NT2/D1 (cell line): Measurements from ENCODE around the gene RERE.
"Not testable (repeated sequence)": the region's sequence is repeated elsewhere in the genome, so short reads cannot be mapped to it uniquely, and the experiment has no call there.

Source experiments
- DNase-seq: peaks from one replicate; pipeline ENCODE4 v3.0.0-alpha.2; 2011; ENCODE audit warnings: low read depth, low spot score
- H3K27me3 ChIP-seq: 2 replicates; pipeline ENCODE4 v1.6.0; 2011; ENCODE audit warnings: mild to moderate bottlenecking; ENCODE audit not compliant: insufficient read length, insufficient read depth
- H3K36me3 ChIP-seq: 2 replicates; pipeline ENCODE4 v1.6.1; 2011; ENCODE audit warnings: mild to moderate bottlenecking, low read length, mixed read lengths; ENCODE audit not compliant: insufficient read depth, insufficient read length
- H3K4me1 ChIP-seq: 2 replicates; pipeline ENCODE4 v1.5.1; 2011; ENCODE audit not compliant: insufficient read depth, insufficient read length
- H3K4me3 ChIP-seq: 2 replicates; pipeline ENCODE4 v1.5.1; 2011; ENCODE audit warnings: low read depth; ENCODE audit not compliant: insufficient read length
- H3K9ac ChIP-seq: 2 replicates; pipeline ENCODE4 v1.6.0; 2011; ENCODE audit warnings: low read depth; ENCODE audit not compliant: insufficient read length
- H3K9me3 ChIP-seq: 2 replicates; pipeline ENCODE4 v1.5.1; 2011; ENCODE audit warnings: mild to moderate bottlenecking, low read length; ENCODE audit not compliant: insufficient read depth
- SUZ12 ChIP-seq: IDR thresholded peaks from 2 replicates; pipeline ENCODE4 v1.6.1; 2011; ENCODE audit not compliant: insufficient read length, insufficient read depth; ENCODE audit errors: extremely low read depth
- YY1 ChIP-seq: IDR thresholded peaks from 2 replicates; pipeline ENCODE4 v1.6.1; 2011; ENCODE audit not compliant: insufficient read length, insufficient read depth
- ZNF274 ChIP-seq: IDR thresholded peaks from 2 replicates; pipeline ENCODE4 v1.6.1; 2011; ENCODE audit warnings: mild to moderate bottlenecking, low read depth, low read length

The RERE gene

DNA sequence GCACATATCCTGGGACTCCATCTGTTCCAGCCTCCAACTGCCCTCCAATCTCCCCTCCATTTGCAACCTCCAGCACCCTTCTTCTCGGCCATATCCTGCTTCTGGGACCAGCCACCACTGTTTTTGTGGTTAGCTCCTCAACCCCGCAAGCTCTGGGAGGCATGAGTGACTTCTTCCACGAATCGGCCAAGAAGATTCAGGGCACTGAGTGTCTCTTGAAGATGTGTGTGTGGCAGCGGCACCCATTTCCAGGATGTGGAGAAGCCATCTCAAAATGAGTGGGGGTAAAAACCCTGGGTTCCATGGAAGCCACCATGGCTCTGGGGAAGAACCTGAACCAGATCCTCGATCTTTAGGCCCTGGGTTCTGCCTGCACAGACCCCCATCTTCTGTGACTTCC, 304.9 kb downstream of the RERE start:
- Histone ChIP-seq H3K9me3 (no peaks in the 10 kb centered on the region), H3K9ac (no peak overlapping the region), H3K4me1 (no peaks in the 10 kb centered on the region), H3K27me3 (no peaks in the 10 kb centered on the region), H3K4me3 (no peak overlapping the region), H3K36me3 (peaks cover 9% of the 10 kb centered on the region)
- no peak for DNase-seq
- no peak for TF ChIP-seq ZNF274
- no peak for TF ChIP-seq SUZ12
- no peak for TF ChIP-seq YY1

DNA sequence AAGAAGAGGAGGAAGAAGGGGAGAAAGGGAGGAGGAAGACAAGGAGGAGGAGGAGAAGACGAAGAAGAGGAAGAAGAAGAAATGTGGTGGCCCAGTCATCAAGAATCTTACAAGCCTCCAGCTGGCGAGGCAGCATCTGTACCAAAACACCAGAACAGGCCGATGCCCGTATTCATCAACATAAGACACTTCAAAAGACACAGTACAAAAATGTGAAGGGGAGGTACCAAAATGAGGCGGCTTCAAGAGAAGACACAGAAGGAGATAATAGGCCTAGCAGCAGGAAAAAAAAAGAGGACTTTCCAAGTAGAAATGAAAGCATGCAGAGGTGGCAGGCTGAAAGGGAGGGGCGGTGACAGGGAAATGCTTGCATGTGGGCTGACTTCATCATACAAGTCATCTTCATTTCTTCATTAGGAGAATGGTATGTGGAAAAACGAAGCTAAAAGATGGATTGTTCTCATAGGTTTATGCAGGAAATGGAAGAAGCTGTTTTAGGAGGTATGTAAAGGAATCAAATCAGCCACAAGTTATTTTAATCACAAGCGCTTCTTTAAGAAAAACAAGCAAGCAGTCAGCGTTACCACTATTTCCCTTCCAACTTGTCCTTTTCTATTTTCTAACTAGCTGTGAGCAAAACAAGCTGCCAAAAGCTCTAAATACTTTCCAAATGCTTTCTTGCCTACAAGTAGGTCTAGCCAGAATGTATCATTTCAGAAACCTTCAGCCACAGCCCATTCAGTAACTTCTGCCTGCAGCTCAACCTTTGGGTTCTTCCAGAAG, 307.2 kb downstream of the RERE start:
- TF ChIP-seq YY1 (no peak), ZNF274 (no peak), SUZ12 (no peak)
- no peak for DNase-seq

DNA sequence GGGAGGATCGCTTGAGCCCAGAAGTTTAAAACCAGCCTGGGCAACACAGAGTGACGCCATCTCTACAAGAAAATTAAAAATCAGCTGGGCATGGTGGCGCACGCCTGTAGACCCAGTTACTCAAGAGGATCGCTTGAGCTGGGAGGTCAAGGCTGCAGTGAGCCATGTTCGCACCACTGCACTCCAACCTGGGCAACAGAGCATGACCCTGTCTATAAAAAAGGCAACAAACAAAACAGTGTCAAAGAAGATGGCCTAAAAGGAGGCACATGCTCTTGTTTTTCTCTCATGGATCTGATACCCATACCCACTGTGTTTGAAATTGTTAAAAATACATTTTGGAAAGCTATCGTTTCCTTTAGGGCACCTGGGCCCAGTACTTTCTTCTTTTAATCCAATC, 307.9 kb downstream of the RERE start:
- no peaks in the 10 kb centered on the region for H3K9me3 ChIP-seq
- TF ChIP-seq YY1, result no peak
- TF ChIP-seq ZNF274, result no peak
- H3K36me3 ChIP-seq, result peaks cover 9% of the 10 kb centered on the region
- no peak overlapping the region for H3K4me3 ChIP-seq
- H3K27me3 ChIP-seq, result no peaks in the 10 kb centered on the region
- H3K9ac ChIP-seq, result no peak overlapping the region
- DNase-seq, result no peak
- no peaks in the 10 kb centered on the region for H3K4me1 ChIP-seq

More for the DNA sequence above, 307.2 kb downstream of the RERE start:
- Histone ChIP-seq H3K4me1 (no peaks in the 10 kb centered on the region), H3K9me3 (no peaks in the 10 kb centered on the region), H3K9ac (no peak overlapping the region), H3K36me3 (peaks cover 9% of the 10 kb centered on the region), H3K27me3 (no peaks in the 10 kb centered on the region), H3K4me3 (no peak overlapping the region)

GRCh38 chr1:8506995-8507615, 310.3 kb downstream of the RERE start:
- no peak overlapping the region for H3K9ac ChIP-seq
- DNase-seq, result no peak
- H3K4me1 ChIP-seq, result no peaks in the 10 kb centered on the region
- H3K4me3 ChIP-seq, result no peak overlapping the region
- no peaks in the 10 kb centered on the region for H3K9me3 ChIP-seq
- no peak for TF ChIP-seq ZNF274
- no peak for TF ChIP-seq SUZ12
- no peak for TF ChIP-seq YY1
- no peaks in the 10 kb centered on the region for H3K36me3 ChIP-seq
- no peaks in the 10 kb centered on the region for H3K27me3 ChIP-seq

- H3K9ac ChIP-seq, result no peak overlapping the region
- no peaks in the 10 kb centered on the region for H3K36me3 ChIP-seq
- TF ChIP-seq YY1 (no peak), SUZ12 (no peak), ZNF274 (no peak)
- no peaks in the 10 kb centered on the region for H3K27me3 ChIP-seq
- H3K9me3 ChIP-seq, result no peaks in the 10 kb centered on the region
- no peaks in the 10 kb centered on the region for H3K4me1 ChIP-seq
- no peak for DNase-seq
- H3K4me3 ChIP-seq, result no peak overlapping the region
These were observed 311.0 kb downstream of the RERE start for GRCh38 chr1:8506456-8506855.

DNA sequence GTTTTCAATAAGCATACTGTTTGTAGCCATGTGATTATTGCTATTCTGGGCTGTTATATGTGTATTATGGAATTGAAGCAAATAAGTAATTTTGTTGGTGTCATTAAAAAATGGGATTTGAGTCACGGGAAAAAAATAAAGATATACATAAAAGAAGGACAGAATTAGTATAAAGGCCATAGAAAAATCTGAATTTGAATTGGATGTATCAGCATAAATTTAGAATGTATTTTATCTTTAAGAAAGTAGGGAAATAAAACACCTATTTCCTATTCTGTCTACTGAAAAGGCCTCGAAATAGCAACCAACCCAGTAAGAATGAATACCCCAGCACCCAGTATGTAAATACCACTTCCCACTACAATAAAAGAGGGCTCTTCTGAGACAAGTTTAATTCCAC, 313.6 kb downstream of the RERE start:
- Histone ChIP-seq H3K27me3 (no peaks in the 10 kb centered on the region), H3K9me3 (peaks cover 4% of the 10 kb centered on the region; the same call in 1 of the 2 replicates), H3K4me1 (no peaks in the 10 kb centered on the region), H3K9ac (no peak overlapping the region), H3K36me3 (no peaks in the 10 kb centered on the region), H3K4me3 (no peak overlapping the region)
- TF ChIP-seq SUZ12, result no peak
- no peak for TF ChIP-seq ZNF274
- TF ChIP-seq YY1, result no peak
- DNase-seq, result no peak

DNA sequence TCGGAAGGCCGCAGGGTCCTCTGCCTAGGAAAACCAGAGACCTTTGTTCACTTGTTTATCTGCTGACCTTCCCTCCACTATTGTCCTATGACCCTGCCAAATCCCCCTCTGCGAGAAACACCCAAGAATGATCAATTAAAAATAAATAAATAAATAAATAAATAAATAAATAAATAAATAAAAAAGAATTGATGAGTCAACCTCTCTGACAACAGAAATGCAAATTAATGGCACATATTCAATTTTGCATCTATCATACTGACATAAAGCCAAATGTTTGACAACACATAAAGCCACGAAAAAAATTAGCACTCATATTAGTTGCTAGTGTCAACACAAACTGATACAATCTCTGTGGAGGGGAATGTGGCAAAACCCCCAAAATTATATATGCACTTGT, 314.5 kb downstream of the RERE start:
- not testable (repeated sequence) for H3K4me3 ChIP-seq, DNase-seq, H3K36me3 ChIP-seq, H3K4me1 ChIP-seq, H3K9me3 ChIP-seq, H3K9ac ChIP-seq, H3K27me3 ChIP-seq
